K562 (cell line): ENCODE data around the gene KLHL33. TPM values are rescaled to one million over a fixed set of nuclear protein-coding genes. Genes with fewer than 3 reads are reported as not detected.

ENCODE experiments used
- ATF6 ChIP-seq: sonication (generic); formaldehyde crosslinking; IDR thresholded peaks from 2 replicates; pipeline ENCODE4 v1.4.0; 2020; ENCODE audit warnings: mild to moderate bottlenecking, missing genetic modification reagents
- FOSL1 ChIP-seq: fragments of 200-800 bp; sonication (Bioruptor generic); conservative IDR thresholded peaks from 2 replicates; pipeline ENCODE4 v1.6.1; 2016; ENCODE audit warnings: missing genetic modification characterization, missing compliant biosample characterization
- FOXJ3 ChIP-seq: sonication (generic); formaldehyde crosslinking; IDR thresholded peaks from 2 replicates; pipeline ENCODE4 v1.4.0; 2020; ENCODE audit warnings: mild to moderate bottlenecking, missing genetic modification reagents
- GABPA ChIP-seq: fragments of 200-800 bp; sonication (Bioruptor generic); conservative IDR thresholded peaks from 2 replicates; pipeline ENCODE4 v1.6.1; 2016; ENCODE audit warnings: low read depth, missing genetic modification characterization, missing compliant biosample characterization
- HLTF ChIP-seq: fragments of 450-650 bp; IDR thresholded peaks from 2 replicates; pipeline ENCODE4 v1.6.1; 2016
- L3MBTL2 ChIP-seq: fragments of 450-650 bp; IDR thresholded peaks from 2 replicates; pipeline ENCODE4 v1.6.1; 2016; ENCODE audit warnings: mild to moderate bottlenecking, moderate library complexity
- MAFK ChIP-seq: IDR thresholded peaks from 2 replicates; pipeline ENCODE4 v1.6.1; 2011; ENCODE audit warnings: low read length, improper control_type of control experiment
- MEF2D ChIP-seq: conservative IDR thresholded peaks from 2 replicates; pipeline ENCODE4 v1.6.1; 2016; ENCODE audit warnings: low read depth, missing genetic modification characterization, missing compliant biosample characterization
- MYBL2 ChIP-seq, 2 experiments: fragments of 450-650 bp in 1 of 2; sonication (generic) in 1 of 2; formaldehyde crosslinking in 1 of 2; IDR thresholded peaks; 2 replicates each; pipeline versions ENCODE4 v1.6.1 to v1.8.1; 2017 to 2022; ENCODE audit warnings: borderline replicate concordance in 1 of 2, inconsistent platforms in 1 of 2, low read depth in 1 of 2, mild to moderate bottlenecking in 1 of 2, missing genetic modification reagents in 1 of 2, moderate library complexity in 1 of 2
- NRF1 ChIP-seq, 2 experiments: fragments of 450-650 bp; IDR thresholded peaks in 1 of 2; conservative IDR thresholded peaks in 1 of 2; 2 replicates each; pipeline ENCODE4 v1.6.1; 2014; ENCODE audit warnings: mild to moderate bottlenecking in 2 of 2
- POLR2A ChIP-seq: fragments of 450-650 bp; conservative IDR thresholded peaks from 2 replicates; pipeline ENCODE4 v1.6.1; 2016
- SAP30 ChIP-seq: fragments of 200-600 bp; sonication (generic); IDR thresholded peaks from 2 replicates; pipeline ENCODE4 v1.6.1; 2012; ENCODE audit warnings: borderline replicate concordance, low read depth, mild to moderate bottlenecking, moderate library complexity, low read length, control low read depth, inconsistent platforms; ENCODE audit not compliant: insufficient read depth, poor library complexity, severe bottlenecking
- SUPT5H ChIP-seq: fragments of 450-650 bp; IDR thresholded peaks from 2 replicates; pipeline ENCODE4 v1.6.1; 2016
- THRAP3 ChIP-seq: fragments of 450-650 bp; IDR thresholded peaks from 2 replicates; pipeline ENCODE4 v1.6.1; 2016; ENCODE audit warnings: mild to moderate bottlenecking, inconsistent platforms, borderline replicate concordance
- ZNF274 ChIP-seq: IDR thresholded peaks from 2 replicates; pipeline ENCODE4 v1.6.1; 2011; ENCODE audit warnings: low read depth, mild to moderate bottlenecking, low read length, moderate library complexity, borderline replicate concordance
- ZNF3 ChIP-seq: fragments of 250-450 bp; sonication (Bioruptor Pico); IDR thresholded peaks from 2 replicates; pipeline ENCODE4 v1.5.0; 2021; ENCODE audit warnings: mild to moderate bottlenecking, moderate library complexity
- ZNF764 ChIP-seq: fragments of 250-450 bp; sonication (Bioruptor Pico); IDR thresholded peaks from 2 replicates; pipeline ENCODE4 v1.4.0; 2020; ENCODE audit warnings: low read depth, mild to moderate bottlenecking, moderate library complexity
- polyA plus RNA-seq, 8 experiments: library from polyadenylated mRNA; depleted of rRNA in 4 of 8; stranded (reverse) in 5 of 8; unstranded in 3 of 8; fragments of >200 nt; fragmentation: Nextera tagmentation in 2 of 8; fragmentation: Illumina TruSeq in 1 of 8; extraction: Ambion mirVana in 2 of 8; extraction: Trizol in 1 of 8; gene quantifications; 2 replicates each; pipeline versions ENCODE4 v1.2.1 to v1.2.3, GENCODE V29; 2011 to 2014; ENCODE audit warnings: inconsistent platforms in 1 of 8, missing spikeins in 1 of 8
- total RNA-seq, 7 experiments: library from RNA; depleted of rRNA in 6 of 7; stranded (reverse); fragments of >200 nt in 6 of 7; fragmentation: Illumina TruSeq in 2 of 7; extraction: Trizol in 2 of 7; gene quantifications; 2 replicates each; pipeline versions ENCODE4 v1.2.1 to v1.2.3, GENCODE V29; 2011 to 2021; ENCODE audit warnings: low replicate concordance in 1 of 7
- TF ChIP-seq, protein P1 (sequence below): sonication (generic); formaldehyde crosslinking; IDR thresholded peaks from 2 replicates; pipeline ENCODE4 v1.8.0; 2022; ENCODE audit warnings: missing genetic modification reagents, mild to moderate bottlenecking, borderline replicate concordance
- TF ChIP-seq, protein P2 (sequence below): fragments of 450-650 bp; conservative IDR thresholded peaks from 2 replicates; pipeline ENCODE4 v1.6.1; 2016; ENCODE audit warnings: missing genetic modification characterization, low read depth, mild to moderate bottlenecking, control low read depth, missing compliant biosample characterization
- TF ChIP-seq, protein P3 (sequence below), 2 experiments: fragments of 250-450 bp in 1 of 2; fragments of 450-650 bp in 1 of 2; sonication (Bioruptor Pico) in 1 of 2; IDR thresholded peaks; 2 replicates each; pipeline versions ENCODE4 v1.6.1 to v1.8.0; 2016 to 2021; ENCODE audit warnings: mild to moderate bottlenecking in 2 of 2, moderate library complexity in 2 of 2, missing compliant biosample characterization in 1 of 2, missing genetic modification characterization in 1 of 2

KLHL33 gene
- total and polyA plus RNA-seq, 9 of the 15 experiments (the other 6 are each of a cell fraction or from before 2014, with no cell fraction given): 0.04 to 0.27 (median 0.13) TPM; not detected in 6

DNA sequence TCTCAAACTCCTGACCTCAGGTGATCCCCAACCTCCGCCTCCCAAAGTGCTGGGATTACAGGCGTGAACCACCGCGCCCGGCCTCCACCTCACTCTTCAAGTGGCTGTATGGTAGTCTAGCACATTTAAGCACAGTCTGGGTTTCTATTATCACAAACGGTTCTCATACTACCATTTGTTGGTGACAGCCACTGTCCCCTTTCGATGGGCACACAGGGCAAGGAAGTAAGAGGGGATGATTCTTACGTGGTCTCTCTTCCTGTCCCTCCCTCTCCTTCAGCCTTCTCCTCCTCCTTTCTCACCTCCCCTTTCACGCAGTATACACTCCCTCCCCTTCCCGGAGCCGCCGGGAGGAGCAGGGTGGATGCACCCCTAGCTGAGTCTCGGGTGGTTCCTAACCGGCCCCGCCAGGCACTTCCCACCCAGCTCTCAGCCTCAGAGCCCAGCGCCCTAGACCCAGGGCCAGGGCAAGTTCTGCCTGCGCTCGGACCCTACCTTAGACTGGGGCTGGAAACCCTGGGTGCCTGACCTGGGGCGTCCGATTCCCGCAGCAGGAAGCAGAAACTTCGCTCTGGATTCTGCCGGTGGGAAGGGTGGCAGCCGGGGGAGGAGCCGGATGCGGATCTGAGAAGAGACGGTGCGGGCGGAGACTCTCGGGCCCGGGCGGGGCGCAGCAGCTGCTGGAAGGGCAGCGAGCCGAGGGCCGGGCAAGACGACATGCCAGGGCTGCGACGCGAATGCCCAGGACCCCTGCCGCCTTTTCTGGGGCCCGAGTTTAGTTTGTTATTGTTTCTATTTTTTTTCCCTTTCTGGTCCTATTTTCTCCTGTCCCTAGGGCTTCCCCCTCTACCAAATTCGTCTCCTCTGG is 22.9 kb downstream of the KLHL33 start, which contains the start of gene TEP1 (continued):
- TF ChIP-seq FOSL1 (tag) (no peak), SUPT5H (peak; percentile 76), ATF6 (CRISPR knock-in tag) (no peak), THRAP3 (no peak), ZNF274 (no peak), MEF2D (tag) (no peak), NRF1 (conservative IDR thresholded peaks at IDR 0.05 in 1 of 2, IDR thresholded peaks at IDR 0.05 in 1 of 2) (peak; percentile 39 to 48; a peak in 2 of 4 replicates), POLR2A (peak; percentile 77), ZNF764 (0 out of 2 replicates have a peak, but pooled peaks have one; percentile 31), HLTF (0 out of 2 replicates have a peak, but pooled peaks have one; percentile 29), MYBL2 (IDR thresholded peaks at IDR 0.05; ENCODE audit: low read depth) (no peak), MYBL2 (CRISPR knock-in tag; IDR thresholded peaks at IDR 0.05; ENCODE audit: borderline replicate concordance) (no peak), GABPA (peak; percentile 84), MAFK (no peak), SAP30 (peak; percentile 33), L3MBTL2 (0 out of 2 replicates have a peak, but pooled peaks have one; percentile 8), ZNF3 (CRISPR knock-in tag) (no peak), FOXJ3 (CRISPR knock-in tag) (no peak)
- TF ChIP-seq, protein P1, sequence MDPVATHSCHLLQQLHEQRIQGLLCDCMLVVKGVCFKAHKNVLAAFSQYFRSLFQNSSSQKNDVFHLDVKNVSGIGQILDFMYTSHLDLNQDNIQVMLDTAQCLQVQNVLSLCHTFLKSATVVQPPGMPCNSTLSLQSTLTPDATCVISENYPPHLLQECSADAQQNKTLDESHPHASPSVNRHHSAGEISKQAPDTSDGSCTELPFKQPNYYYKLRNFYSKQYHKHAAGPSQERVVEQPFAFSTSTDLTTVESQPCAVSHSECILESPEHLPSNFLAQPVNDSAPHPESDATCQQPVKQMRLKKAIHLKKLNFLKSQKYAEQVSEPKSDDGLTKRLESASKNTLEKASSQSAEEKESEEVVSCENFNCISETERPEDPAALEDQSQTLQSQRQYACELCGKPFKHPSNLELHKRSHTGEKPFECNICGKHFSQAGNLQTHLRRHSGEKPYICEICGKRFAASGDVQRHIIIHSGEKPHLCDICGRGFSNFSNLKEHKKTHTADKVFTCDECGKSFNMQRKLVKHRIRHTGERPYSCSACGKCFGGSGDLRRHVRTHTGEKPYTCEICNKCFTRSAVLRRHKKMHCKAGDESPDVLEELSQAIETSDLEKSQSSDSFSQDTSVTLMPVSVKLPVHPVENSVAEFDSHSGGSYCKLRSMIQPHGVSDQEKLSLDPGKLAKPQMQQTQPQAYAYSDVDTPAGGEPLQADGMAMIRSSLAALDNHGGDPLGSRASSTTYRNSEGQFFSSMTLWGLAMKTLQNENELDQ (CRISPR knock-in tag): no peak
- TF ChIP-seq, protein P2, sequence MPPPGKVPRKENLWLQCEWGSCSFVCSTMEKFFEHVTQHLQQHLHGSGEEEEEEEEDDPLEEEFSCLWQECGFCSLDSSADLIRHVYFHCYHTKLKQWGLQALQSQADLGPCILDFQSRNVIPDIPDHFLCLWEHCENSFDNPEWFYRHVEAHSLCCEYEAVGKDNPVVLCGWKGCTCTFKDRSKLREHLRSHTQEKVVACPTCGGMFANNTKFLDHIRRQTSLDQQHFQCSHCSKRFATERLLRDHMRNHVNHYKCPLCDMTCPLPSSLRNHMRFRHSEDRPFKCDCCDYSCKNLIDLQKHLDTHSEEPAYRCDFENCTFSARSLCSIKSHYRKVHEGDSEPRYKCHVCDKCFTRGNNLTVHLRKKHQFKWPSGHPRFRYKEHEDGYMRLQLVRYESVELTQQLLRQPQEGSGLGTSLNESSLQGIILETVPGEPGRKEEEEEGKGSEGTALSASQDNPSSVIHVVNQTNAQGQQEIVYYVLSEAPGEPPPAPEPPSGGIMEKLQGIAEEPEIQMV (tag): 0 out of 2 replicates have a peak, but pooled peaks have one; percentile 29
- TF ChIP-seq, protein P3, sequence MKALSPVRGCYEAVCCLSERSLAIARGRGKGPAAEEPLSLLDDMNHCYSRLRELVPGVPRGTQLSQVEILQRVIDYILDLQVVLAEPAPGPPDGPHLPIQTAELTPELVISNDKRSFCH (CRISPR knock-in tag; IDR thresholded peaks at IDR 0.05): no peak
- TF ChIP-seq, protein P3 (tag; IDR thresholded peaks at IDR 0.05): no peak
